WTC11 (cell line): ENCODE results near the gene B3GAT1. TPM values are rescaled to one million over a fixed set of nuclear protein-coding genes. Genes with fewer than 3 reads are reported as not detected.
A peak's percentile ranks its signal among the peaks of the same experiment; 100 is the strongest.

Experiments used
- ATAC-seq: fragments of 200-7000 bp; cut with Tn5 transposase; 2 replicates; pipeline ENCODE4 v1.10.0; 2021; ENCODE audit warnings: mild to moderate bottlenecking, moderate library complexity
- CTCF ChIA-PET: fragments of 300-600 bp; sonication (Branson Sonifier 250); formaldehyde crosslinking; loops from one replicate; lab custom pipeline; 2021; ENCODE audit warnings: antibody characterized with exemption; lab: Charles Lee
- POLR2A ChIA-PET: fragments of 350-600 bp; sonication (Branson Sonifier 250); formaldehyde crosslinking; loops from one replicate; lab custom pipeline; 2021; ENCODE audit warnings: antibody characterized with exemption; lab: Charles Lee
- DNase-seq: peaks from one replicate; pipeline ENCODE4 v3.0.0; 2021; ENCODE audit warnings: low spot score
- H3K27ac Mint-ChIP-seq: 2 replicates; pipeline ENCODE4 v1.8.0; 2021; ENCODE audit warnings: mixed read lengths
- H3K27me3 Mint-ChIP-seq: 2 replicates; pipeline ENCODE4 v1.8.0; 2021; ENCODE audit warnings: low read depth, mild to moderate bottlenecking, moderate library complexity, mixed read lengths
- H3K36me3 Mint-ChIP-seq: 2 replicates; pipeline ENCODE4 v1.8.0; 2021; ENCODE audit warnings: mixed read lengths
- H3K4me1 Mint-ChIP-seq: 2 replicates; pipeline ENCODE4 v1.8.0; 2022; ENCODE audit warnings: mixed read lengths
- H3K4me3 Mint-ChIP-seq: 2 replicates; pipeline ENCODE4 v1.8.0; 2021; ENCODE audit warnings: mild to moderate bottlenecking, moderate library complexity, mixed read lengths
- H3K9me3 Mint-ChIP-seq: 2 replicates; pipeline ENCODE4 v1.8.0; 2021; ENCODE audit warnings: mixed read lengths
- ARID4B ChIP-seq: sonication (generic); formaldehyde crosslinking; IDR thresholded peaks from 2 replicates; pipeline ENCODE4 v1.8.0; 2023; ENCODE audit warnings: missing genetic modification reagents, mild to moderate bottlenecking, borderline replicate concordance
- E2F4 ChIP-seq: sonication (generic); formaldehyde crosslinking; IDR thresholded peaks from 2 replicates; pipeline ENCODE4 v1.8.1; 2022; ENCODE audit warnings: low read depth, mild to moderate bottlenecking, moderate library complexity, missing genetic modification reagents, borderline replicate concordance
- ELF4 ChIP-seq: sonication (generic); formaldehyde crosslinking; IDR thresholded peaks from 2 replicates; pipeline ENCODE4 v1.8.1; 2022; ENCODE audit warnings: low read depth, mild to moderate bottlenecking, moderate library complexity, missing genetic modification reagents
- MAX ChIP-seq: sonication (generic); formaldehyde crosslinking; IDR thresholded peaks from 2 replicates; pipeline ENCODE4 v1.8.0; 2022; ENCODE audit warnings: mild to moderate bottlenecking, missing genetic modification reagents
- NFYB ChIP-seq: sonication (generic); formaldehyde crosslinking; conservative IDR thresholded peaks from 2 replicates; pipeline ENCODE4 v1.8.0; 2022; ENCODE audit warnings: low read depth, missing genetic modification reagents
- PRDM15 ChIP-seq: sonication (generic); formaldehyde crosslinking; IDR thresholded peaks from 2 replicates; pipeline ENCODE4 v1.8.0; 2022; ENCODE audit warnings: missing genetic modification reagents
- TEAD1 ChIP-seq: sonication (generic); formaldehyde crosslinking; IDR thresholded peaks from 2 replicates; pipeline ENCODE4 v1.8.0; 2022; ENCODE audit warnings: mild to moderate bottlenecking, missing genetic modification reagents
- ZNF281 ChIP-seq: sonication (generic); formaldehyde crosslinking; IDR thresholded peaks from 2 replicates; pipeline ENCODE4 v1.8.0; 2023; ENCODE audit warnings: mild to moderate bottlenecking, missing genetic modification reagents
- ZNF317 ChIP-seq: sonication (generic); formaldehyde crosslinking; IDR thresholded peaks from 2 replicates; pipeline ENCODE4 v1.8.1; 2023; ENCODE audit warnings: low read depth, mild to moderate bottlenecking, moderate library complexity, missing genetic modification reagents, borderline replicate concordance
- ZNF423 ChIP-seq: fragments of 250-450 bp; sonication (Bioruptor Pico); IDR thresholded peaks from 2 replicates; pipeline ENCODE4 v2.1.2; 2022; ENCODE audit warnings: mild to moderate bottlenecking, moderate library complexity
- ZNF671 ChIP-seq: fragments of 250-450 bp; sonication (Bioruptor Pico); IDR thresholded peaks from 2 replicates; pipeline ENCODE4 v1.8.0; 2021; ENCODE audit warnings: mild to moderate bottlenecking
- total RNA-seq: library from RNA; stranded (reverse); gene quantifications from 3 replicates; pipeline ENCODE4 v1.2.3, GENCODE V29; 2021

B3GAT1 gene
- total RNA-seq, 1 experiment from 2014 or later = 30.0 TPM

- no peak for TF ChIP-seq ZNF281 (CRISPR knock-in tag)
- no peak for TF ChIP-seq ELF4 (CRISPR knock-in tag)
- no peak for TF ChIP-seq E2F4 (CRISPR knock-in tag)
- TF ChIP-seq, all 79 proteins: peak for 0
Observed at GRCh38 chr11:134332782-134333181, 79.3 kb downstream of the B3GAT1 start (continued).

GRCh38 chr11:134332189-134332631 lies 79.8 kb downstream of the B3GAT1 start:
- ATAC-seq (peak; percentile 67), DNase-seq (peak; percentile 58)
- ChIA-PET POLR2A (no interaction called here), CTCF (interaction anchor here (0.6 to 1.4 kb wide), 5 partner anchors 17 to 108 kb away, joined by 3 to 8 read pairs (median 5); partner anchors contain the start of genes NCAPD3 and VPS26B)
- TF ChIP-seq ARID4B (CRISPR knock-in tag) (0 out of 2 replicates have a peak, but pooled peaks have one; percentile 43), ZNF671 (CRISPR knock-in tag) (no peak)
- Mint-ChIP-seq H3K27ac (no peak overlapping the region), H3K4me1 (peaks cover 26% of the 10 kb centered on the region), H3K27me3 (peaks cover 46% of the 10 kb centered on the region), H3K9me3 (no peaks in the 10 kb centered on the region), H3K4me3 (peak overlapping the region; percentile 59), H3K36me3 (no peaks in the 10 kb centered on the region)

- POLR2A ChIA-PET = no interaction called here
Observed at GRCh38 chr11:134331354-134332188, 80.5 kb downstream of the B3GAT1 start, which contains the start of gene GLB1L2. TSS of gene GLB1L2 (plus strand) at chr11:134331988. CDS start at chr11:134332062, 74 bp downstream.

More at GRCh38 chr11:134331354-134332188, 80.5 kb downstream of the B3GAT1 start, which contains the start of gene GLB1L2:
- Mint-ChIP-seq H3K27ac (no peak within 1 kb of the TSS), H3K27me3 (peaks cover 46% of the 10 kb centered on the region), H3K4me3 (peak within 1 kb of the TSS; percentile 75), H3K4me1 (peaks cover 26% of the 10 kb centered on the region), H3K36me3 (no peaks in the 10 kb centered on the region), H3K9me3 (no peaks in the 10 kb centered on the region)
- peak; percentile 90 for TF ChIP-seq ZNF317 (CRISPR knock-in tag)
- TF ChIP-seq NFYB (CRISPR knock-in tag) = peak; percentile 69
- TF ChIP-seq ZNF423 (CRISPR knock-in tag) = 0 out of 2 replicates have a peak, but pooled peaks have one; percentile 34
- TF ChIP-seq PRDM15 (CRISPR knock-in tag) = no peak
- TF ChIP-seq TEAD1 (CRISPR knock-in tag) = no peak
- TF ChIP-seq MAX = peak; percentile 35; the same call in 1 of the 2 replicates
- DNase-seq (peak; percentile 87), ATAC-seq (peak; percentile 86)
- CTCF ChIA-PET = interaction anchor here (0.6 to 1.4 kb wide), 5 partner anchors 18 to 107 kb away, joined by 3 to 8 read pairs (median 5); partner anchors contain the start of genes NCAPD3 and VPS26B
